ENCODE measurements around the gene EPHB2.

EPHB2 gene

GRCh38 chr1:22801347-22801746, 90.7 kb downstream of the EPHB2 start:
- Histone ChIP-seq H3K27me3 (ENCODE audit: insufficient read depth, poor library complexity, severe bottlenecking) (no peaks in the 10 kb centered on the region), H3K9me3 (ENCODE audit: severe bottlenecking) (no peaks in the 10 kb centered on the region)
- no peak for ATAC-seq (ENCODE audit: low read depth)

DNA sequence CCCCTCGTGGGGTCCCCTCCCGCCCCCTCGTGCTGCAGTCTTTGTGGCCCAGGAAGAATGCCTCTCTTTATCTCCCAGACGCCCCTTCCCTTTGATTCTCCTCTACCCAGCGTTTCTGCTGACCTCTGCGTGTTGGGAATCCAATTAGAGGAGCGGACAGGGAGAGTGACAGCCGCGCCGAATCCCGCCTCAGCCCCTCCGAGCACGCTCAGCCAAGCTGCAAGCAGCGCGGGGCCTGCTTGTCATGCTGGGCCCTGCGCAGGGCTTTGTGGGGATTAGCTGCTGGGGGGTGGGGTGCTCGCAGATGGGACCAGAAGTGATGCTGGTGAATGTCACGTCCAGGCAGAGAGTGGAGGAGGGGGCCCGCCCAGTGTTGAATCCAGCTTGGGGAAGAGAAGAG, 91.1 kb downstream of the EPHB2 start:
- DNase-seq (ENCODE audit: low spot score) (no peak), ATAC-seq (ENCODE audit: low read depth) (no peak)
- no peaks in the 10 kb centered on the region for H3K36me3 ChIP-seq (ENCODE audit: low read depth)
- TF ChIP-seq, protein P1, sequence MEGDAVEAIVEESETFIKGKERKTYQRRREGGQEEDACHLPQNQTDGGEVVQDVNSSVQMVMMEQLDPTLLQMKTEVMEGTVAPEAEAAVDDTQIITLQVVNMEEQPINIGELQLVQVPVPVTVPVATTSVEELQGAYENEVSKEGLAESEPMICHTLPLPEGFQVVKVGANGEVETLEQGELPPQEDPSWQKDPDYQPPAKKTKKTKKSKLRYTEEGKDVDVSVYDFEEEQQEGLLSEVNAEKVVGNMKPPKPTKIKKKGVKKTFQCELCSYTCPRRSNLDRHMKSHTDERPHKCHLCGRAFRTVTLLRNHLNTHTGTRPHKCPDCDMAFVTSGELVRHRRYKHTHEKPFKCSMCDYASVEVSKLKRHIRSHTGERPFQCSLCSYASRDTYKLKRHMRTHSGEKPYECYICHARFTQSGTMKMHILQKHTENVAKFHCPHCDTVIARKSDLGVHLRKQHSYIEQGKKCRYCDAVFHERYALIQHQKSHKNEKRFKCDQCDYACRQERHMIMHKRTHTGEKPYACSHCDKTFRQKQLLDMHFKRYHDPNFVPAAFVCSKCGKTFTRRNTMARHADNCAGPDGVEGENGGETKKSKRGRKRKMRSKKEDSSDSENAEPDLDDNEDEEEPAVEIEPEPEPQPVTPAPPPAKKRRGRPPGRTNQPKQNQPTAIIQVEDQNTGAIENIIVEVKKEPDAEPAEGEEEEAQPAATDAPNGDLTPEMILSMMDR (IDR thresholded peaks at IDR 0.05; ENCODE audit: poor library complexity, severe bottlenecking) = no peak
- H3K27me3 ChIP-seq (ENCODE audit: insufficient read depth, poor library complexity, severe bottlenecking) = no peaks in the 10 kb centered on the region
- no peak overlapping the region for H3K4me3 ChIP-seq (ENCODE audit: severe bottlenecking)
- H3K9me3 ChIP-seq (ENCODE audit: severe bottlenecking) = no peaks in the 10 kb centered on the region
- H3K27ac ChIP-seq (ENCODE audit: poor library complexity, severe bottlenecking) = no peak overlapping the region
- peaks cover 13% of the 10 kb centered on the region for H3K4me1 ChIP-seq (ENCODE audit: insufficient read depth, poor library complexity, severe bottlenecking)

More at GRCh38 chr1:22801347-22801746, 90.7 kb downstream of the EPHB2 start:
- no peak for DNase-seq (ENCODE audit: low spot score)
- TF ChIP-seq, protein P1 (IDR thresholded peaks at IDR 0.05; ENCODE audit: poor library complexity, severe bottlenecking) = no peak
- no peak overlapping the region for H3K4me3 ChIP-seq (ENCODE audit: severe bottlenecking)
- no peak overlapping the region for H3K27ac ChIP-seq (ENCODE audit: poor library complexity, severe bottlenecking)
- peaks cover 13% of the 10 kb centered on the region for H3K4me1 ChIP-seq (ENCODE audit: insufficient read depth, poor library complexity, severe bottlenecking)
- H3K36me3 ChIP-seq (ENCODE audit: low read depth) = no peaks in the 10 kb centered on the region

DNA sequence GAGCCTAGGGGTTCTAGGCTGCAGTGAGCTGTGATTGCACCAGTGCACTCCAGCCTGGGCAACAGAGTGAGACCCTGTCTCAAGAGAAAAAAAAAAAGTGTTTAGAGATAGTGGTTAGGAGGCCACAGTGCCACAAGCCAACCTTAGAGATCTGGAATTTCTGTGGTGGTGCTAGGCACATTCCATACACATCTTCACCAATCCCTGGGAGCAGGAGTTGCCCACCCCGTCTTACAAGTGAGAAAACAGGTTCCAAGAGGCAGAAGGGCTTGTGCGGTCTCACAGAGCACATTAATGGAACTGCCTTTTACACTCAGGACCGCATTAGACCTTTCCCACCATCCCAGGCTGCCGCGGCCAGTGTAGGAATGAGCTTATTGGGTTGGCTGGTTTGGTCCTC, 93.2 kb downstream of the EPHB2 start:
- Histone ChIP-seq H3K27ac (ENCODE audit: poor library complexity, severe bottlenecking) (peak overlapping the region; percentile 19), H3K27me3 (ENCODE audit: insufficient read depth, poor library complexity, severe bottlenecking) (no peaks in the 10 kb centered on the region), H3K4me3 (ENCODE audit: severe bottlenecking) (no peak overlapping the region), H3K36me3 (ENCODE audit: low read depth) (no peaks in the 10 kb centered on the region), H3K4me1 (ENCODE audit: insufficient read depth, poor library complexity, severe bottlenecking) (peaks cover 21% of the 10 kb centered on the region), H3K9me3 (ENCODE audit: severe bottlenecking) (no peaks in the 10 kb centered on the region)
- TF ChIP-seq, protein P1 (IDR thresholded peaks at IDR 0.05; ENCODE audit: poor library complexity, severe bottlenecking) = no peak
- no peak for DNase-seq (ENCODE audit: low spot score)
- ATAC-seq (ENCODE audit: low read depth) = no peak

DNA sequence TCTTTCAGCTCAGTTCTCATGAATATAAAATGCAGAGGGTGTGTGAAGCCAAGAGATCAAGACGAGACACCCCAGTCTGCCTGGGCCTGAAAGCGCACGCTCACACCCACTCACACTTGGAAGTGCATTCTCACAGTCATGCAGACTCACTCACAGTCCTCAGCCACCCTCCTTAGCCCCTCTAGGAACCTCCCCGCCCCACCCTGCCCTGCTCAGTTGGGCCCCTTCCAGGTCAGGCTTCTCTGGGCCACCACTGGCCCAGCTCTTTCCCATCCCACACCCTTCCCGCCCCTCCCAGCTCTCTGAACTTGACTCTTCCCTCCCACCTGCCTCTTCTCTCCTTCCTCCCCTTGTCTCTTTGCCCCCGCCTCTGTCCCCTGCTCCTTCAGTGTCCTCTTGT, 93.8 kb downstream of the EPHB2 start:
- no peaks in the 10 kb centered on the region for H3K27me3 ChIP-seq (ENCODE audit: insufficient read depth, poor library complexity, severe bottlenecking)
- TF ChIP-seq, protein P1 (IDR thresholded peaks at IDR 0.05; ENCODE audit: poor library complexity, severe bottlenecking) = no peak

DNA sequence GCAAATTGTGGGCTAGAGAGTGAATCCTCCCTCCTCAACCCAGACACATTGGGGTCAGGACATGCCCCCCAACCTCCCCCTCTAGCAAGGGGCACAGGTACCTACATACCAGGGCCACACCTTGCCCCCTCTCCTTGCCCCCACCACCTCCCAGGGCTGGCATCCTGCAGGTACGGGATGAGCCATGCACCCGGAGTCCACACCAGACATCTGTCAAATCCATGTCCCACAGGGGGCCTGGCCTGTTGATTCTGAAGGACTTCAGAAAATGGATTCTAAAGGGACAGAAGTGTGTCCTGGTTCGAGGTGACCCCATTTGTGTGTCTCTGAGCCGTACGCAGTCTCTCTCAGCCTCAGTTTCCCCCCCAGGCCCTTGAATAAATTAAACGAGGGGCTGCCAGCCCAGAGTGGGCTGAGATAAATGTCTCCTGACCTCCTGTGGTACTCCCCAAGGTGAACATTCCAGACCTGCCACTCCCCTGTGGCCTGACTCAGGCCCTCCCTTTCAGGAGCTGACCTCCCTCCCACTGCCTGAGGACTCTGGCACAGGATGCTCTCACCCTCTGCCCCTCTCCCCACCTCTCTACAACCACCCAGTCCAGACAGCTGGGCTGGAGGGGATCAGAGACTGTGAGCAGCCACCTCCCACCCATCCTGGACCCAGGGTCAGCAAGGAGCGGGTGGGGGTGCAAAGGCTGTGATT, 94.5 kb downstream of the EPHB2 start:
- peaks cover 24% of the 10 kb centered on the region for H3K4me1 ChIP-seq (ENCODE audit: insufficient read depth, poor library complexity, severe bottlenecking)
- no peaks in the 10 kb centered on the region for H3K36me3 ChIP-seq (ENCODE audit: low read depth)
- TF ChIP-seq, protein P1 (IDR thresholded peaks at IDR 0.05; ENCODE audit: poor library complexity, severe bottlenecking) = no peak
- H3K27me3 ChIP-seq (ENCODE audit: insufficient read depth, poor library complexity, severe bottlenecking) = no peaks in the 10 kb centered on the region
- H3K9me3 ChIP-seq (ENCODE audit: severe bottlenecking) = no peaks in the 10 kb centered on the region
- no peak overlapping the region for H3K4me3 ChIP-seq (ENCODE audit: severe bottlenecking)
- ATAC-seq (ENCODE audit: low read depth) = peak; percentile 55; the same call in 2 of the 3 replicates
- peak overlapping the region; percentile 19 for H3K27ac ChIP-seq (ENCODE audit: poor library complexity, severe bottlenecking)
- no peak for DNase-seq (ENCODE audit: low spot score)

More for the DNA sequence above, 93.8 kb downstream of the EPHB2 start:
- Histone ChIP-seq H3K27ac (ENCODE audit: poor library complexity, severe bottlenecking) (peak overlapping the region; percentile 19), H3K9me3 (ENCODE audit: severe bottlenecking) (no peaks in the 10 kb centered on the region), H3K4me1 (ENCODE audit: insufficient read depth, poor library complexity, severe bottlenecking) (peaks cover 24% of the 10 kb centered on the region), H3K4me3 (ENCODE audit: severe bottlenecking) (no peak overlapping the region), H3K36me3 (ENCODE audit: low read depth) (no peaks in the 10 kb centered on the region)
- ATAC-seq (ENCODE audit: low read depth) (peak; percentile 47), DNase-seq (ENCODE audit: low spot score) (no peak)
